Natural killer cell (primary cell): ENCODE data around the gene GALNT4. TPM values are rescaled to one million over a fixed set of nuclear protein-coding genes. Genes with fewer than 3 reads are reported as not detected.

Experiments
- ATAC-seq, 3 donors: fragments of 150-1000 bp in 2 of 3; fragments of 200-7000 bp in 1 of 3; cut with Tn5 transposase; 1 replicate in 1 of 3; 2 replicates in 2 of 3; pipeline ENCODE4 v1.10.0; 2021; ENCODE audit warnings: mild to moderate bottlenecking in 2 of 3, moderate library complexity in 2 of 3
- DNase-seq, 2 donors: peaks; one replicate each; pipeline versions ENCODE4 v3.0.0 to v3.0.0-alpha.2; 2013 to 2021; ENCODE audit warnings: mixed read lengths in 1 of 2
- H3K27ac ChIP-seq: one replicate; pipeline ENCODE4 v1.5.1; 2013; ENCODE audit warnings: mild to moderate bottlenecking, low read length
- H3K27me3 ChIP-seq: one replicate; pipeline ENCODE4 v1.6.1; 2013; ENCODE audit warnings: low read length; ENCODE audit not compliant: control insufficient read depth, insufficient read depth
- H3K36me3 ChIP-seq: one replicate; pipeline ENCODE4 v1.6.1; 2013; ENCODE audit warnings: low read length; ENCODE audit not compliant: control insufficient read depth, insufficient read depth
- H3K4me1 ChIP-seq: one replicate; pipeline ENCODE4 v1.6.1; 2013; ENCODE audit warnings: low read length; ENCODE audit not compliant: control insufficient read depth, insufficient read depth
- H3K4me3 ChIP-seq: one replicate; pipeline ENCODE4 v1.5.1; 2013; ENCODE audit warnings: low read length
- H3K9me3 ChIP-seq: one replicate; pipeline ENCODE4 v1.6.1; 2013; ENCODE audit warnings: low read length; ENCODE audit not compliant: control insufficient read depth, insufficient read depth
- H3K27ac Mint-ChIP-seq, 2 donors: one replicate each; pipeline ENCODE4 v1.8.0; 2022; ENCODE audit warnings: mild to moderate bottlenecking in 2 of 2, mixed read lengths in 2 of 2, moderate library complexity in 1 of 2
- H3K27me3 Mint-ChIP-seq, 2 donors: one replicate each; pipeline ENCODE4 v1.8.0; 2022; ENCODE audit warnings: low read depth in 2 of 2, mixed read lengths in 2 of 2
- H3K36me3 Mint-ChIP-seq: one replicate; pipeline ENCODE4 v1.8.0; 2022; ENCODE audit warnings: mixed read lengths
- H3K4me1 Mint-ChIP-seq, 2 donors: one replicate each; pipeline ENCODE4 v1.8.0; 2022; ENCODE audit warnings: mixed read lengths in 2 of 2
- H3K4me3 Mint-ChIP-seq: one replicate; pipeline ENCODE4 v1.8.0; 2022; ENCODE audit warnings: mild to moderate bottlenecking, moderate library complexity, mixed read lengths
- H3K9me3 Mint-ChIP-seq, 2 donors: one replicate each; pipeline ENCODE4 v1.8.0; 2022; ENCODE audit warnings: mixed read lengths in 2 of 2
- CTCF ChIP-seq: fragments of 200-600 bp; IDR thresholded peaks from one replicate; pipeline ENCODE4 v1.8.0; 2022; ENCODE audit warnings: antibody characterized with exemption
- WGBS: methylation state at CpG from one replicate; pipeline ENCODE4 v1.1.7; 2013; ENCODE audit warnings: missing lambda C conversion rate; ENCODE audit not compliant: insufficient coverage; 5-methylcytosine and 5-hydroxymethylcytosine counted together
- intact Hi-C: fragments of 100-400 bp; cut with micrococcal nuclease; formaldehyde crosslinking; loops from one replicate; pipeline ENCODE4 v1.14.2; 2022
- total RNA-seq, 4 donors: library from RNA; stranded (reverse); fragments of 120-200 nt in 1 of 4; gene quantifications; one replicate each; pipeline versions ENCODE4 v1.2.3 to v1.2.4, GENCODE V29; 2013 to 2022

Gene GALNT4
- total RNA-seq, 3 donors from 2014 or later (not counting 1 experiment from before 2014, with no cell fraction given) = 14.3 to 19.9 (median 18.7) TPM

- intact Hi-C loops = no loop called here
- no peak for ATAC-seq
- H3K4me1 ChIP-seq = peaks cover 17% of the 10 kb centered on the region
- Mint-ChIP-seq H3K4me1 (peaks cover 40 to 49% of the 10 kb centered on the region in 2 donors), H3K36me3 (no peaks in the 10 kb centered on the region), H3K27me3 (no peaks in the 10 kb centered on the region), H3K27ac (peak overlapping the region; percentile 55 to 84), H3K9me3 (no peaks in the 10 kb centered on the region), H3K4me3 (no peak overlapping the region)
- H3K27ac ChIP-seq = no peak overlapping the region
- no peak overlapping the region for H3K4me3 ChIP-seq
- no peaks in the 10 kb centered on the region for H3K9me3 ChIP-seq
- 13% methylated on average over 1 of the region's 1 CpG for WGBS
- no peaks in the 10 kb centered on the region for H3K36me3 ChIP-seq
- TF ChIP-seq CTCF = no peak
- no peaks in the 10 kb centered on the region for H3K27me3 ChIP-seq
- no peak for DNase-seq
Observed at GRCh38 chr12:89474615-89475014, 50.0 kb downstream of the GALNT4 start.

Other genes starting within 250 kb of the GALNT4 start
- 100 to 1,000 TPM in 2 of 3 donors, 10 to 100 TPM in 1; 52.2 to 222 (median 141) TPM for gene DUSP6, start 172.3 kb downstream of the GALNT4 start, total RNA-seq
- gene POC1B, start 1.3 kb upstream of the GALNT4 start, total RNA-seq = 10 to 100 TPM; 29.8 to 40.9 (median 38.0) TPM
- 10 to 100 TPM; 87.8 to 97.6 (median 97.3) TPM for gene ATP2B1, start 184.0 kb upstream of the GALNT4 start, total RNA-seq